COR-L47 (cell line): Measurements from ENCODE around the gene ZNF83.
A peak's percentile ranks its signal among the peaks of the same experiment; 100 is the strongest.

ENCODE experiments used
- DNase-seq: peaks from one replicate; lab custom pipeline; 2025; lab: John Stamatoyannopoulos, UW

Gene ZNF83

DNA sequence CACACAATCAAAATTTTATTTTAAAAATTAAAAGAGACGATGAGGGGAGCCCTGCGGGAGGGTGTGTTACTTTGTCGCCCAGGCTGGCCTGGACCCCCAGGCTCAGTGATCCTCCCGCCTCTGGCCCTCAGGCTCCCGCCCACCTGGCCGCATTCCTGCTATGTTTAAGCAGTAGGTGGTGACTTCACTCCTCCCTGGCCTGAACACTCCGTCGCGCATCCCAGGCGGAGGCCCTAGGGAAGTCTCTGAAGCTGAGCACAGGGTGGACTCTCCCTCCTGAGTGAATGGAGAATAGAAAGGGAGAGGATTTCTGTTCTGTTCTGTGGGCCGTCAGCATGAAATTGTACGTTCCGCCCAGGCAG, 68.5 kb downstream of the ZNF83 start:
- peak; percentile 32 for DNase-seq

DNA sequence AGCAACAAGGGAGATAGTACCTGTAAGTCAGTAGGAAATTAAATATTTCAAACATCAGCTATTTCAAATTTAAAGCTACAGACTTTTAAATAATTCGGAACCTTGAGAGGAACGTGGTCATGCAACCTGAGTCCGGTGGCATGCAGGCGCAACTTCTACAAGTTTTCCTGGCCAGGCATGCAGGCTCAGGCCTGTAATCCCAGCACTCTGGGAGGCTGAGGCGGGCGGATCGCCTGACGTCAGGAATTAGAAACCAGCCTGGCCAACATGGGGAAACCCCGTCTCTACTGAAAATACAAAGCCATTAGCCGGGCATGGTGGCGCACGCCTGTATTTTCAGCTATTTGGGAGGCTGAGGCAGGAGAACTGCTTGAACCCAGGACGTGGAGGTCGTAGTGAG, 70.2 kb downstream of the ZNF83 start:
- DNase-seq = no peak

DNA sequence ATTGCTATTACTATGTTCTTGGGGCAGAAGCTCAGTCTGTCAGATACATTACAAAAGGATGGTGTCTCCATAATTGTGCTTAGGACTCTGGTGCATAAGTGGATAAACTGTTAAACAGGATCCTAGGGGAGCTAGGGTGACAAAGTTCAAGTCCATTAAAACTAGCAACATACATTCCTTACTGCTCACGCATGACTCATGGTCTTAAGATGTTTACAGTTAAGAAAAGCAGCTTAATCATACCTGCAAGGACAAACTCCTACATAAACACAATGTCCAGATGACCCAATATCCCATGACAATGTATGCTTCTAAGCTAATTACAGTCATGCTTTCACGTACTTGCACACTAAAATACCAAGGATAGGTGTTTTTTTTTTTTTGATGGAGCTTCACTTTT, 71.6 kb downstream of the ZNF83 start:
- no peak for DNase-seq

DNA sequence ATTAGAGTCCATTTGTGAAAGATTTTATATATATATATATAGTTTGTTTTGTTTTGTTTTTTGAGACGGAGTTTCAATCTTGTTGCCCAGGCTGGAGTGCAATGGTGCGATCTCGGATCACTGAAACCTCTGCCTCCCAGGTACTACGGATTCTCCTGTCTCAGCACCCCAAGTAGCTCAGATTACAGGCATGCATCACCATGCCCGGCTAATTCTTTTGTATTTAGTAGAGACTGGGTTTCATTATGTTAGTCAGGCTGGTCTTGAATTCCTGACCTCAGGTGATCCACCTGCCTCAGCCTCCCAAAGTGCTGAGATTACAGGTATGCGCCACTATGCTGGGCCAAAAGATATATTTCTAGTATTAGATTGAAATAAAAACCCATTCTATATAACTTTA, 72.0 kb downstream of the ZNF83 start:
- DNase-seq = no peak
